PC-9 (cell line): ENCODE data around the gene RCSD1.

ENCODE experiments used
- CTCF ChIP-seq: fragments of 200-600 bp; sonication (generic); conservative IDR thresholded peaks from 2 replicates; pipeline ENCODE4 v1.6.1; 2017; ENCODE audit warnings: mixed run types, antibody characterized with exemption, mild to moderate bottlenecking, moderate library complexity
- EZH2 ChIP-seq: fragments of 200-600 bp; sonication (generic); IDR thresholded peaks from 2 replicates; pipeline ENCODE4 v1.8.0; 2017; ENCODE audit warnings: antibody characterized with exemption, low read depth

- TF ChIP-seq CTCF (no peak), EZH2 (no peak)
Observed at GRCh38 chr1:167668108-167668507, 38.1 kb downstream of the RCSD1 start.
